GM18499 (cell line): ENCODE data around the gene UBAC1.
"Not testable (repeated sequence)": the region's sequence is repeated elsewhere in the genome, so short reads cannot be mapped to it uniquely, and the experiment has no call there.

Experiments
- ATAC-seq: cut with Tn5 transposase; IDR thresholded peaks from one replicate; pipeline ENCODE4 v1.9.1; 2021; ENCODE audit warnings: moderate number of reproducible peaks; ENCODE audit not compliant: insufficient read depth, unreplicated experiment

The UBAC1 gene

GRCh38 chr9:135978642-135979546 lies 17.7 kb upstream of the UBAC1 start:
- no peak for ATAC-seq

- ATAC-seq: no peak
These were observed 15.8 kb upstream of the UBAC1 start for GRCh38 chr9:135976944-135977343.

GRCh38 chr9:135976531-135976930 lies 15.4 kb upstream of the UBAC1 start:
- ATAC-seq: no peak

GRCh38 chr9:135975834-135976233 lies 14.7 kb upstream of the UBAC1 start:
- no peak for ATAC-seq

GRCh38 chr9:135974220-135974573 lies 13.0 kb upstream of the UBAC1 start:
- no peak for ATAC-seq

GRCh38 chr9:135973277-135974219 lies 12.4 kb upstream of the UBAC1 start:
- no peak for ATAC-seq

GRCh38 chr9:135971892-135972291 lies 10.7 kb upstream of the UBAC1 start:
- ATAC-seq: no peak

- ATAC-seq: no peak
These were observed 10.1 kb upstream of the UBAC1 start for GRCh38 chr9:135971111-135971766.

- no peak for ATAC-seq
These were observed 9.1 kb upstream of the UBAC1 start for GRCh38 chr9:135970128-135970815.

GRCh38 chr9:135969064-135969683 lies 8.0 kb upstream of the UBAC1 start:
- no peak for ATAC-seq

GRCh38 chr9:135968601-135969000 lies 7.4 kb upstream of the UBAC1 start:
- ATAC-seq: no peak

- ATAC-seq: no peak
These were observed 6.9 kb upstream of the UBAC1 start for GRCh38 chr9:135968083-135968476.

GRCh38 chr9:135966916-135967260 lies 5.7 kb upstream of the UBAC1 start:
- ATAC-seq: not testable (repeated sequence)

GRCh38 chr9:135965124-135965756 lies 4.1 kb upstream of the UBAC1 start:
- ATAC-seq: no peak

- no peak for ATAC-seq
These were observed 2.8 kb upstream of the UBAC1 start for GRCh38 chr9:135963938-135964337.

- ATAC-seq: no peak
These were observed 2.2 kb upstream of the UBAC1 start for GRCh38 chr9:135963338-135963737.

GRCh38 chr9:135962696-135963307 lies 1.6 kb upstream of the UBAC1 start:
- ATAC-seq: no peak

GRCh38 chr9:135961811-135962695 lies 880 bp upstream of the UBAC1 start:
- ATAC-seq: no peak
